ENCODE measurements around the gene RPS16. TPM values are rescaled to one million over a fixed set of nuclear protein-coding genes. Genes with fewer than 3 reads are reported as not detected.

RPS16 gene
- total RNA-seq, 4 donors from 2014 or later, result 718 to 1,665 (median 1,335) TPM

GRCh38 chr19:39474139-39474620 is 38.4 kb upstream of the RPS16 start:
- no peak overlapping the region for H3K27ac ChIP-seq
- 47 to 70% methylated on average over 2 to 9 of the region's 9 CpGs for WGBS, 2 donors (ENCODE audit: low coverage in 1 of 2)
- H3K36me3 ChIP-seq, result peaks cover 0 to 51% (median 25%) of the 10 kb centered on the region in 4 donors
- peak; percentile 50 for DNase-seq
- in situ Hi-C loops (cut with MboI; ENCODE audit: low pct_ligation_motif_present in 1 of 4, low pct_unique_long_range_greater_than_20kb in 1 of 4, low sequenced_read_pairs in 3 of 4), result no loop called here
- H3K4me1 ChIP-seq, result no peaks in the 10 kb centered on the region
- H3K27me3 ChIP-seq, result no peaks in the 10 kb centered on the region
- H3K4me3 ChIP-seq, result no peak overlapping the region
- TF ChIP-seq CTCF (IDR thresholded peaks at IDR 0.05) (peak; percentile 70 to 83 (median 78)), POLR2AphosphoS5 (IDR thresholded peaks at IDR 0.05) (no peak)
- intact Hi-C loops (cut with DNase I; ENCODE audit: low total_unique reads), result loop anchor here (10.0 kb wide), 1 partner anchor 61 kb away; the partner anchor contains the start of gene EID2B
- no peaks in the 10 kb centered on the region for H3K9me3 ChIP-seq

- H3K27me3 ChIP-seq, result no peaks in the 10 kb centered on the region
- DNase-seq, result no peak
- peaks cover 0 to 58% (median 28%) of the 10 kb centered on the region in 4 donors for H3K36me3 ChIP-seq
- no peaks in the 10 kb centered on the region for H3K9me3 ChIP-seq
- in situ Hi-C loops (cut with MboI; ENCODE audit: low pct_ligation_motif_present in 1 of 4, low pct_unique_long_range_greater_than_20kb in 1 of 4, low sequenced_read_pairs in 3 of 4) (no loop called here), intact Hi-C loops (cut with DNase I; ENCODE audit: low total_unique reads) (loop anchor here (10.0 kb wide), 1 partner anchor 61 kb away; the partner anchor contains the start of gene EID2B)
- H3K27ac ChIP-seq, result no peak overlapping the region
- no peaks in the 10 kb centered on the region for H3K4me1 ChIP-seq
- H3K4me3 ChIP-seq, result no peak overlapping the region
- 87 to 100% methylated on average over 2 to 11 of the region's 11 CpGs for WGBS, 2 donors (ENCODE audit: low coverage in 1 of 2)
- TF ChIP-seq POLR2A (IDR thresholded peaks at IDR 0.05), result no peak
- TF ChIP-seq EP300 (IDR thresholded peaks at IDR 0.05; ENCODE audit: low read depth), result no peak
These were observed 37.8 kb upstream of the RPS16 start for GRCh38 chr19:39473443-39473960.

- TF ChIP-seq CTCF (IDR thresholded peaks at IDR 0.05) (no peak), EP300 (IDR thresholded peaks at IDR 0.05; ENCODE audit: low read depth) (no peak), POLR2A (IDR thresholded peaks at IDR 0.05) (no peak), POLR2AphosphoS5 (IDR thresholded peaks at IDR 0.05) (no peak)
- H3K4me1 ChIP-seq, result no peaks in the 10 kb centered on the region
- peaks cover 0 to 64% (median 30%) of the 10 kb centered on the region in 4 donors for H3K36me3 ChIP-seq
- WGBS, 2 donors (ENCODE audit: low coverage in 1 of 2), result 94% methylated on average over 18 of the region's 32 CpGs; no CpG with 5 or more reads in 1 of the 2 donors
- no peaks in the 10 kb centered on the region for H3K9me3 ChIP-seq
- in situ Hi-C loops (cut with MboI; ENCODE audit: low pct_ligation_motif_present in 1 of 4, low pct_unique_long_range_greater_than_20kb in 1 of 4, low sequenced_read_pairs in 3 of 4) (no loop called here), intact Hi-C loops (cut with DNase I; ENCODE audit: low total_unique reads) (loop anchor here (10.0 kb wide), 1 partner anchor 62 kb away; the partner anchor contains the start of gene EID2B)
- no peaks in the 10 kb centered on the region for H3K27me3 ChIP-seq
- H3K4me3 ChIP-seq, result no peak overlapping the region
- no peak overlapping the region for H3K27ac ChIP-seq
- no peak for DNase-seq
These were observed 37.1 kb upstream of the RPS16 start for GRCh38 chr19:39472746-39473442.

- TF ChIP-seq POLR2A (IDR thresholded peaks at IDR 0.05) (no peak), EP300 (IDR thresholded peaks at IDR 0.05; ENCODE audit: low read depth) (no peak), CTCF (IDR thresholded peaks at IDR 0.05) (no peak), POLR2AphosphoS5 (IDR thresholded peaks at IDR 0.05) (no peak)
- DNase-seq, result no peak
- H3K9me3 ChIP-seq, result no peaks in the 10 kb centered on the region
- no peak overlapping the region for H3K4me3 ChIP-seq
- H3K27ac ChIP-seq, result no peak overlapping the region
- in situ Hi-C loops (cut with MboI; ENCODE audit: low pct_ligation_motif_present in 1 of 4, low pct_unique_long_range_greater_than_20kb in 1 of 4, low sequenced_read_pairs in 3 of 4), result no loop called here
- no peaks in the 10 kb centered on the region for H3K27me3 ChIP-seq
- peaks cover 0 to 67% (median 33%) of the 10 kb centered on the region in 4 donors for H3K36me3 ChIP-seq
- no peaks in the 10 kb centered on the region for H3K4me1 ChIP-seq
- WGBS, 2 donors (ENCODE audit: low coverage in 1 of 2), result 73 to 100% methylated on average over 2 to 8 of the region's 8 CpGs
- intact Hi-C loops (cut with DNase I; ENCODE audit: low total_unique reads), result loop anchor here (10.0 kb wide), 1 partner anchor 63 kb away; the partner anchor contains the start of gene EID2B
These were observed 36.2 kb upstream of the RPS16 start for GRCh38 chr19:39471756-39472536.
